HCT116 (cell line): Measurements from ENCODE around the gene MOB2. TPM values are rescaled to one million over a fixed set of nuclear protein-coding genes. Genes with fewer than 3 reads are reported as not detected.

Experiments used
- ATAC-seq: fragments of 200-7000 bp; cut with Tn5 transposase; 2 replicates; pipeline ENCODE4 v1.9.1; 2020; ENCODE audit warnings: mild to moderate bottlenecking, moderate library complexity
- Bru-seq: library from RNA; stranded (reverse); fragments of 400-500 nt; gene quantifications from one replicate; lab custom pipeline; 2021; lab: Mats Ljungman, UMichigan
- BruChase-seq, 2 experiments: library from RNA; stranded (reverse); fragments of 400-500 nt; gene quantifications; one replicate each; lab custom pipeline; 2021; lab: Mats Ljungman, UMichigan
- BruUV-seq: library from RNA; stranded (reverse); fragments of 400-500 nt; replicated peaks from 2 replicates; lab custom pipeline; 2021; lab: Mats Ljungman, UMichigan
- CTCF ChIA-PET: fragments of 300-600 bp; sonication (Branson Sonifier 250); formaldehyde crosslinking; loops from one replicate; lab custom pipeline; 2021; ENCODE audit warnings: antibody characterized with exemption; lab: Charles Lee
- POLR2A ChIA-PET: fragments of 300-600, 350-600 bp; sonication (Branson Sonifier 250); formaldehyde crosslinking; loops from one replicate; lab custom pipeline; 2021; ENCODE audit warnings: antibody characterized with exemption; lab: Charles Lee
- RAD21 ChIA-PET, 2 experiments: fragments of 300-600 bp; sonication (Branson Sonifier 250); formaldehyde crosslinking; loops; one replicate each; lab custom pipeline; 2023; ENCODE audit warnings: low total read pairs in 2 of 2; ENCODE audit not compliant: uncharacterized antibody in 2 of 2, unreplicated experiment in 2 of 2, low non-redundant PET in 1 of 2; lab: Charles Lee
- DNase-seq: peaks from one replicate; pipeline ENCODE4 v3.0.0-alpha.2; 2010; ENCODE audit warnings: low read depth, low spot score
- H2AFZ ChIP-seq: fragments of 200-600 bp; shearing (Covaris generic), sonication (generic); 2 replicates; pipeline ENCODE4 v1.6.1; 2017; ENCODE audit warnings: low read depth, mixed run types, mixed read lengths, antibody characterized with exemption, low read length; ENCODE audit not compliant: poor library complexity, severe bottlenecking
- H3K27ac ChIP-seq: 2 replicates; pipeline ENCODE4 v1.5.1; 2012; ENCODE audit warnings: low read depth, low read length
- H3K27me3 ChIP-seq: fragments of 200-600 bp; sonication (generic); 2 replicates; pipeline ENCODE4 v1.6.1; 2016; ENCODE audit warnings: mixed run types, low read length, mixed read lengths; ENCODE audit not compliant: insufficient read depth
- H3K36me3 ChIP-seq, 2 experiments: fragments of 200-500 bp in 1 of 2; fragments of 200-600 bp in 1 of 2; sonication (Bioruptor generic) in 1 of 2; sonication (generic) in 1 of 2; 2 replicates each; pipeline versions ENCODE4 v1.5.1 to v1.6.1; 2014 to 2016; ENCODE audit warnings: low read length in 2 of 2, inconsistent platforms in 1 of 2, mixed read lengths in 1 of 2, mixed run types in 1 of 2; ENCODE audit not compliant: insufficient read depth in 2 of 2, control insufficient read depth in 1 of 2
- H3K4me1 ChIP-seq, 2 experiments: fragments of 200-600 bp in 1 of 2; sonication (generic) in 1 of 2; 2 replicates each; pipeline versions ENCODE4 v1.5.1 to v1.6.1; 2012 to 2017; ENCODE audit warnings: low read length in 2 of 2, inconsistent platforms in 1 of 2, mild to moderate bottlenecking in 1 of 2, mixed read lengths in 1 of 2, mixed run types in 1 of 2, moderate library complexity in 1 of 2; ENCODE audit not compliant: insufficient read depth in 2 of 2, control insufficient read depth in 1 of 2
- H3K4me2 ChIP-seq: fragments of 200-600 bp; sonication (generic); 2 replicates; pipeline ENCODE4 v1.6.1; 2017; ENCODE audit warnings: mixed run types, low read length, mixed read lengths
- H3K4me3 ChIP-seq, 2 experiments: fragments of 200-600 bp in 1 of 2; sonication (generic) in 1 of 2; replicated peaks in 1 of 2; 2 replicates each; pipeline ENCODE4 v1.5.1; 2011 to 2016; ENCODE audit warnings: low read length in 2 of 2, control low read depth in 1 of 2, low read depth in 1 of 2, mild to moderate bottlenecking in 1 of 2, mixed read lengths in 1 of 2, mixed run types in 1 of 2
- H3K79me2 ChIP-seq: fragments of 200-600 bp; sonication (generic); 2 replicates; pipeline ENCODE4 v1.6.1; 2017; ENCODE audit warnings: mild to moderate bottlenecking, mixed run types, low read length, moderate library complexity, mixed read lengths; ENCODE audit not compliant: insufficient read depth
- H3K9ac ChIP-seq: fragments of 200-600 bp; sonication (generic); 2 replicates; pipeline ENCODE4 v1.6.1; 2016; ENCODE audit warnings: low read length, mixed read lengths
- H3K9me2 ChIP-seq: fragments of 200-600 bp; sonication (generic), shearing (Covaris generic); 2 replicates; pipeline ENCODE4 v1.6.1; 2017; ENCODE audit warnings: mixed run types, mild to moderate bottlenecking, moderate library complexity; ENCODE audit not compliant: insufficient read depth
- H3K9me3 ChIP-seq, 2 experiments: fragments of 200-500 bp in 1 of 2; fragments of 200-600 bp in 1 of 2; sonication (Bioruptor generic) in 1 of 2; sonication (generic) in 1 of 2; 2 replicates each; pipeline ENCODE4 v1.6.1; 2014 to 2017; ENCODE audit warnings: low read length in 2 of 2, mixed read lengths in 2 of 2, inconsistent platforms in 1 of 2, low read depth in 1 of 2, mild to moderate bottlenecking in 1 of 2, mixed run types in 1 of 2, moderate library complexity in 1 of 2; ENCODE audit not compliant: control insufficient read depth in 1 of 2, insufficient read depth in 1 of 2
- H4K20me1 ChIP-seq: fragments of 200-600 bp; sonication (generic), shearing (Covaris generic); 2 replicates; pipeline ENCODE4 v1.6.1; 2017; ENCODE audit warnings: mixed run types, mild to moderate bottlenecking, moderate library complexity; ENCODE audit not compliant: insufficient read depth
- ATF3 ChIP-seq: IDR thresholded peaks from 2 replicates; pipeline ENCODE4 v1.6.1; 2012
- CEBPB ChIP-seq: IDR thresholded peaks from 2 replicates; pipeline ENCODE4 v1.6.1; 2012; ENCODE audit warnings: low read depth
- CTCF ChIP-seq, 3 experiments: fragments of 200-600 bp in 1 of 3; sonication (generic) in 1 of 3; IDR thresholded peaks in 2 of 3; conservative IDR thresholded peaks in 1 of 3; 2 replicates each; pipeline ENCODE4 v1.5.1; 2012 to 2017; ENCODE audit warnings: low read depth in 2 of 3, low read length in 2 of 3, antibody characterized with exemption in 1 of 3, borderline replicate concordance in 1 of 3, control low read depth in 1 of 3, mild to moderate bottlenecking in 1 of 3, mixed read lengths in 1 of 3, mixed run types in 1 of 3, moderate library complexity in 1 of 3; ENCODE audit not compliant: insufficient read depth in 1 of 3
- ELF1 ChIP-seq: IDR thresholded peaks from 2 replicates; pipeline ENCODE4 v1.6.1; 2012; ENCODE audit warnings: low read depth, borderline replicate concordance
- EZH2phosphoT487 ChIP-seq: fragments of 200-600 bp; IDR thresholded peaks from 2 replicates; pipeline ENCODE4 v1.6.1; 2018; ENCODE audit warnings: antibody characterized with exemption, borderline replicate concordance
- FOSL1 ChIP-seq: IDR thresholded peaks from 2 replicates; pipeline ENCODE4 v1.6.1; 2012; ENCODE audit warnings: low read depth
- POLR2AphosphoS5 ChIP-seq: IDR thresholded peaks from 2 replicates; pipeline ENCODE4 v1.6.1; 2011; ENCODE audit warnings: mild to moderate bottlenecking, low read depth, low read length, moderate library complexity
- RAD21 ChIP-seq: IDR thresholded peaks from 2 replicates; pipeline ENCODE4 v1.6.1; 2012; ENCODE audit warnings: low read depth, mild to moderate bottlenecking
- REST ChIP-seq: IDR thresholded peaks from 2 replicates; pipeline ENCODE4 v1.6.1; 2012; ENCODE audit warnings: low read depth
- SIN3A ChIP-seq: IDR thresholded peaks from 2 replicates; pipeline ENCODE4 v1.6.1; 2012; ENCODE audit warnings: low read depth
- SP1 ChIP-seq: IDR thresholded peaks from 2 replicates; pipeline ENCODE4 v1.6.1; 2012; ENCODE audit warnings: low read depth
- TCF7L2 ChIP-seq: IDR thresholded peaks from 2 replicates; pipeline ENCODE4 v1.7.0; 2011; ENCODE audit warnings: borderline replicate concordance, inconsistent platforms; ENCODE audit not compliant: insufficient read depth, insufficient read length; ENCODE audit errors: extremely low read depth
- YY1 ChIP-seq: IDR thresholded peaks from 2 replicates; pipeline ENCODE4 v1.6.1; 2011; ENCODE audit warnings: low read length, low read depth, moderate library complexity, mild to moderate bottlenecking; ENCODE audit not compliant: insufficient replicate concordance; ENCODE audit errors: extremely low read depth
- ZFX ChIP-seq: fragments of 450-650 bp; IDR thresholded peaks from 2 replicates; pipeline ENCODE4 v1.6.1; 2017
- ZNF274 ChIP-seq: fragments of 200-500 bp; sonication (Bioruptor generic); IDR thresholded peaks from 2 replicates; pipeline ENCODE4 v1.6.1; 2014; ENCODE audit warnings: mild to moderate bottlenecking, low read depth, low read length, inconsistent platforms
- intact Hi-C: fragments of 100-400 bp; cut with micrococcal nuclease; formaldehyde crosslinking; loops from 2 replicates; pipeline ENCODE4 v1.10.0; 2022
- long read RNA-seq: library from polyadenylated mRNA; unstranded; transcript quantifications from one replicate; pipeline ENCODE4 v2.0.0, GENCODE V29; 2021; ENCODE audit not compliant: unreplicated experiment
- polyA plus RNA-seq: library from polyadenylated mRNA; unstranded; fragments of >200 nt; gene quantifications from 2 replicates; pipeline ENCODE4 v1.2.1, GENCODE V29; 2012; ENCODE audit warnings: missing spikeins
- total RNA-seq: library from RNA; stranded (reverse); gene quantifications from one replicate; pipeline ENCODE4 v1.2.1, GENCODE V29; 2021; ENCODE audit not compliant: unreplicated experiment

The MOB2 gene
- 25.7 TPM for total RNA-seq
- polyA plus RNA-seq, result 34.3 and 38.6 TPM in 2 replicates
- Bru-seq, nascent RNA, result percentile 60 among the genes with signal in this experiment
- percentile 50 among the genes with signal in this experiment for BruChase-seq, experiment 1, labeled RNA remaining after a 6-hour chase
- BruChase-seq, experiment 2, labeled RNA remaining after a 2-hour chase, result percentile 56 among the genes with signal in this experiment
- long read RNA-seq, partial matches to known transcripts, result 22 of 36 reads
- long read RNA-seq, other reads (novel, unspliced or antisense), result 12 of 36 reads

GRCh38 chr11:1486054-1486825, at the start of gene MOB2:
Gene MOB2, minus strand, starts transcription at chr11:1486779. Its CDS starts 223 bp downstream, at chr11:1486556.
- ATAC-seq, result 0 out of 2 replicates have a peak, but pooled peaks have one; percentile 15
- BruUV-seq, result no TSS peak
- intact Hi-C loops, result no loop called here
- RAD21 ChIA-PET, result no interaction called here
- Histone ChIP-seq H3K79me2 (peaks cover 7% of the 10 kb centered on the region), H4K20me1 (no peaks in the 10 kb centered on the region), H3K4me3 (no peak within 1 kb of the TSS), H3K9me3 (no peaks in the 10 kb centered on the region), H3K4me1 (peaks cover 13% of the 10 kb centered on the region in 2 experiments; a peak in 2 of 4 replicates), H3K27me3 (no peaks in the 10 kb centered on the region), H3K9ac (no peak within 1 kb of the TSS), H3K4me2 (no peak within 1 kb of the TSS), H2AFZ (no peak within 1 kb of the TSS), H3K36me3 (no peaks in the 10 kb centered on the region), H3K9me2 (no peaks in the 10 kb centered on the region), H3K27ac (no peak within 1 kb of the TSS; the same call in 1 of the 2 replicates)
- POLR2A ChIA-PET, result no interaction called here
- CTCF ChIA-PET, result no interaction called here
- DNase-seq, result no peak
- TF ChIP-seq CTCF (IDR thresholded peaks at IDR 0.05 in 2 of 3, conservative IDR thresholded peaks at IDR 0.05 in 1 of 3; ENCODE audit: borderline replicate concordance in 1 of 3, insufficient read depth in 1 of 3, low read depth in 2 of 3, low read length in 2 of 3) (no peak), FOSL1 (no peak), SIN3A (no peak), TCF7L2 (no peak), SP1 (no peak), ELF1 (no peak), RAD21 (no peak), ZFX (no peak), ZNF274 (no peak), YY1 (no peak), ATF3 (no peak), REST (no peak), EZH2phosphoT487 (no peak), POLR2AphosphoS5 (no peak), CEBPB (no peak)
